OCI-LY7 (cell line): ENCODE results near the gene FRAT2. TPM values are rescaled to one million over a fixed set of nuclear protein-coding genes. Genes with fewer than 3 reads are reported as not detected.
A peak's percentile ranks its signal among the peaks of the same experiment; 100 is the strongest.

Experiments used
- BruUV-seq: library from RNA; stranded (reverse); fragments of 400-500 nt; replicated peaks from 2 replicates; lab custom pipeline; 2021; lab: Mats Ljungman, UMichigan
- CTCF ChIA-PET: fragments of 300-600 bp; sonication (Branson Sonifier 250); formaldehyde crosslinking; loops from one replicate; lab custom pipeline; 2022; ENCODE audit warnings: antibody characterized with exemption; ENCODE audit not compliant: unreplicated experiment; lab: Charles Lee
- POLR2A ChIA-PET: fragments of 300-600 bp; sonication (Branson Sonifier 250); formaldehyde crosslinking; loops from one replicate; lab custom pipeline; 2022; ENCODE audit warnings: antibody characterized with exemption; lab: Charles Lee
- DNase-seq: peaks from one replicate; pipeline ENCODE4 v3.0.0-alpha.2; 2015; ENCODE audit warnings: low spot score
- H2AFZ ChIP-seq: fragments of 200-600 bp; sonication (generic), shearing (Covaris generic); 2 replicates; pipeline ENCODE4 v1.6.1; 2014; ENCODE audit warnings: mild to moderate bottlenecking, antibody characterized with exemption, low read length, moderate library complexity
- H3K27ac ChIP-seq: fragments of 200-600 bp; sonication (generic); 2 replicates; pipeline ENCODE4 v1.5.1; 2014; ENCODE audit warnings: mixed run types, low read depth, mild to moderate bottlenecking, moderate library complexity, low read length, inconsistent platforms; ENCODE audit not compliant: poor library complexity, severe bottlenecking
- H3K36me3 ChIP-seq: fragments of 200-600 bp; sonication (generic); 2 replicates; pipeline ENCODE4 v1.6.1; 2014; ENCODE audit warnings: mild to moderate bottlenecking, antibody characterized with exemption, low read length, moderate library complexity, mixed read lengths; ENCODE audit not compliant: insufficient read depth
- H3K4me1 ChIP-seq: fragments of 200-600 bp; sonication (generic); 2 replicates; pipeline ENCODE4 v1.5.1; 2014; ENCODE audit warnings: mild to moderate bottlenecking, low read length; ENCODE audit not compliant: insufficient read depth, poor library complexity, severe bottlenecking
- H3K4me2 ChIP-seq: fragments of 200-600 bp; sonication (generic); 2 replicates; pipeline ENCODE4 v1.6.1; 2014; ENCODE audit warnings: mild to moderate bottlenecking, low read length
- H3K4me3 ChIP-seq: fragments of 200-600 bp; sonication (generic); 2 replicates; pipeline ENCODE4 v1.5.1; 2014; ENCODE audit warnings: mild to moderate bottlenecking, low read depth, low read length; ENCODE audit not compliant: poor library complexity, severe bottlenecking
- H3K79me2 ChIP-seq: fragments of 200-600 bp; sonication (generic); 2 replicates; pipeline ENCODE4 v1.6.1; 2016; ENCODE audit warnings: low read depth, mild to moderate bottlenecking, low read length, moderate library complexity, mixed read lengths; ENCODE audit not compliant: insufficient read depth
- H3K9me2 ChIP-seq: fragments of 200-600 bp; sonication (generic); 2 replicates; pipeline ENCODE4 v1.6.1; 2016; ENCODE audit warnings: mild to moderate bottlenecking, low read length, mixed read lengths; ENCODE audit not compliant: insufficient read depth
- H3K9me3 ChIP-seq: fragments of 200-600 bp; sonication (generic); 2 replicates; pipeline ENCODE4 v1.6.1; 2014; ENCODE audit warnings: mild to moderate bottlenecking, mixed run types, low read length, mixed read lengths
- H4K20me1 ChIP-seq: fragments of 200-600 bp; sonication (generic); 2 replicates; pipeline ENCODE4 v1.6.1; 2014; ENCODE audit warnings: mild to moderate bottlenecking, antibody characterized with exemption, low read length, moderate library complexity, mixed read lengths; ENCODE audit not compliant: insufficient read depth
- CTCF ChIP-seq: fragments of 200-600 bp; sonication (generic); conservative IDR thresholded peaks from 2 replicates; pipeline ENCODE4 v1.5.1; 2014; ENCODE audit warnings: mild to moderate bottlenecking, antibody characterized with exemption, low read length, moderate library complexity, mixed read lengths
- EZH2phosphoT487 ChIP-seq: fragments of 200-600 bp; sonication (generic); IDR thresholded peaks from 2 replicates; pipeline ENCODE4 v1.6.1; 2018; ENCODE audit warnings: low read depth, borderline replicate concordance, mild to moderate bottlenecking, mixed run types, antibody characterized with exemption, low read length, moderate library complexity, mixed read lengths
- intact Hi-C: fragments of 100-400 bp; cut with micrococcal nuclease; formaldehyde crosslinking; loops from one replicate; pipeline ENCODE4 v1.10.0; 2022; ENCODE audit not compliant: unreplicated experiment
- total RNA-seq, 2 experiments: library from RNA; depleted of rRNA in 1 of 2; stranded (reverse); fragments of >200 nt in 1 of 2; shearing (Covaris generic) in 1 of 2; gene quantifications; 2 replicates each; pipeline ENCODE4 v1.2.3, GENCODE V29; 2014 to 2022

The FRAT2 gene
- total RNA-seq, 2 experiments from 2014 or later: 9.3 to 18.4 TPM

GRCh38 chr10:97297556-97298222, 36.8 kb downstream of the FRAT2 start:
- Histone ChIP-seq H3K9me2 (no peaks in the 10 kb centered on the region), H3K79me2 (no peaks in the 10 kb centered on the region), H3K4me3 (no peak overlapping the region), H2AFZ (no peak overlapping the region), H3K9me3 (no peaks in the 10 kb centered on the region), H3K4me2 (no peak overlapping the region), H3K27ac (no peak overlapping the region), H4K20me1 (no peaks in the 10 kb centered on the region), H3K36me3 (no peaks in the 10 kb centered on the region), H3K4me1 (peaks cover 11% of the 10 kb centered on the region)
- TF ChIP-seq CTCF (no peak), EZH2phosphoT487 (no peak)
- ChIA-PET CTCF (no interaction called here), POLR2A (interaction anchor here (0.7 to 1.4 kb wide), 2 partner anchors 9 to 12 kb away, joined by 3 to 4 read pairs; no protein-coding TSS in a partner anchor)
- BruUV-seq: no TSS peak
- DNase-seq: no peak
- intact Hi-C loops: no loop called here

GRCh38 chr10:97292862-97293198, 41.7 kb downstream of the FRAT2 start:
- H3K4me3 ChIP-seq: peak overlapping the region; percentile 13
- TF ChIP-seq CTCF (no peak), EZH2phosphoT487 (no peak)
- intact Hi-C loops: loop anchor here (1.0 kb wide), 1 partner anchor 26 kb away; the partner anchor contains the start of gene FRAT1
- no TSS peak for BruUV-seq
- H2AFZ ChIP-seq: peak overlapping the region; percentile 17; the same call in 1 of the 2 replicates
- H3K36me3 ChIP-seq: peaks cover 21% of the 10 kb centered on the region
- ChIA-PET POLR2A (interaction anchor here (0.7 to 1.4 kb wide), 3 partner anchors 24 to 1623 kb away, joined by 3 to 9 read pairs (median 4); partner anchors contain the start of gene FRAT1), CTCF (no interaction called here)
- H3K4me2 ChIP-seq: peak overlapping the region; percentile 55; the same call in 1 of the 2 replicates
- no peaks in the 10 kb centered on the region for H3K9me3 ChIP-seq
- H3K27ac ChIP-seq: no peak overlapping the region
- H3K79me2 ChIP-seq: peaks cover 40% of the 10 kb centered on the region
- H4K20me1 ChIP-seq: no peaks in the 10 kb centered on the region
- no peak for DNase-seq
- H3K9me2 ChIP-seq: no peaks in the 10 kb centered on the region
- peaks cover 26% of the 10 kb centered on the region for H3K4me1 ChIP-seq
